GOT3 (cell line): ENCODE data around the gene NOP56.
"Not testable (repeated sequence)": the region's sequence is repeated elsewhere in the genome, so short reads cannot be mapped to it uniquely, and the experiment has no call there.

Experiments used
- DNase-seq: peaks from one replicate; lab custom pipeline; 2025; ENCODE audit warnings: mixed read lengths; lab: John Stamatoyannopoulos, UW

Gene NOP56

DNA sequence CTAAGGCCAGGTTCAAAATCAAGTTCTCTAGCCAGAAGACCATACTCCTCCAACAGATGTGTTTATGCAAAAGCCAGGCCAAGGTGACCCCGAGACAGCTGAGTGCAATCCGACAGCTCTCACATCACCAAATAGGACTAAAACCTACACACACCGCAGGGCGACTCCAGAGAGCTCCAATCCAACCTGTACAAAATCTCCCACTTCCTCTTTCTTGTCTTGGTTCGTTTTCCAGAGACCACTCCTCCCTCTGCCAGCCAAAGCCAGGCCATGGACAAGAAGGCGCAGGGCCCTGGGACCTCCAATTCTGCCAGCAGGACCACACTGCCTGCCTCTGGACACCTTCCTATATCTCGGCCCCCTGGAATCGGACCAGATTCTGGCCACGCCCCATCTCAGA lies 11.5 kb upstream of the NOP56 start:
- DNase-seq, result no peak

DNA sequence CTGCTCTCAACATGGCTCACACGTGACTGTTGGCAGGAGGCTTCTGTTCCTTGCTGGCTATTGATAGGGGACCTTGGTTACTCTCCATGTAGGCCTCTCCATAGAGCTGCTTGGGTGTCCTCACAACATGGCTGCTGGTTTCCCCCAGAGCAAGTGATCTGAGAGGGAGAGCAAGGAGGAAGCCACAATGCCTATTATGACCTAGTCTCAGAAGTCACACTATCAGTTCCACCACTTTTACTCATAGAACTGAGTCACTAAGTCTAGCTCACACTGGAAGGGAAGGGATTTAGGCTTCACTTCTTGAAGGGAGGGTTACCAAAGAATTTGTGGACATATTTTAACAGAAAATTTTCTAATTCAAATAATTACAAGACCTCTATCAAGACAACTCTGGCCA lies 8.7 kb upstream of the NOP56 start:
- DNase-seq, result no peak

DNA sequence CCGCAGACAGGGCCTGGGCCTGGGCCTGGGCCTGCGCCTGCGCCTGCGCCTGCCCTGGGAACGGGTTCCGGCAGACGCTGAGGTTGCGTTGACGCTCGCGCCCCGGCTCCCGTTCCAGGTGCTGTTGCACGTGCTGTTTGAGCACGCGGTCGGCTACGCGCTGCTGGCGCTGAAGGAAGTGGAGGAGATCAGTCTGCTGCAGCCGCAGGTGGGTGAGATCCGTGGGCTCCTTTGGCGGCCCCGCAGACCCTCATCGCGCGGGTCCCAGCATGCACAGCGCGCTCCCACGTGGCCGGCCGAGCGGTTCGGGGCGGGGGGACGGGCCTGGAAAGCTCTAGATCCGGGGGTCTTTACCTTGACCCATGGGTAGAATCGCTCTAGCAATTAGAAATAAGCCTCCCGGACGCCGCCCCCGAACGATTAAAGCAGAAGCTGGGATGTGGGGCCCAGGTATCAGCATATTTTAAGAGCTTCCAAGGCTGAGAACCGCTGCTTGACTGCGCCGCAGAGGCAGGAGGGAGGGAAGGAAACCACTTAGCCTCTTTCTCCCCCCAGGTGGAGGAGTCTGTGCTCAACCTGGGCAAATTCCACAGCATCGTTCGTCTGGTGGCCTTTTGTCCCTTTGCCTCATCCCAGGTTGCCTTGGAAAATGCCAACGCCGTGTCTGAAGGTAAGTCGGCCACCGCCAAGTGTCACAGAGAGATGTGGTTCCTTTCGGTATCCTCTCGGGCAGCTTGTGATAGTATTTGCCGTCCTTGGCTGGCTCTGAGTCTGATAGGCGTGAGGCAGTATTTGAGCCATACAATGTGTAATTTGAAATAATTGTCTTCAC lies 508 bp downstream of the NOP56 start:
- DNase-seq, result no peak

DNA sequence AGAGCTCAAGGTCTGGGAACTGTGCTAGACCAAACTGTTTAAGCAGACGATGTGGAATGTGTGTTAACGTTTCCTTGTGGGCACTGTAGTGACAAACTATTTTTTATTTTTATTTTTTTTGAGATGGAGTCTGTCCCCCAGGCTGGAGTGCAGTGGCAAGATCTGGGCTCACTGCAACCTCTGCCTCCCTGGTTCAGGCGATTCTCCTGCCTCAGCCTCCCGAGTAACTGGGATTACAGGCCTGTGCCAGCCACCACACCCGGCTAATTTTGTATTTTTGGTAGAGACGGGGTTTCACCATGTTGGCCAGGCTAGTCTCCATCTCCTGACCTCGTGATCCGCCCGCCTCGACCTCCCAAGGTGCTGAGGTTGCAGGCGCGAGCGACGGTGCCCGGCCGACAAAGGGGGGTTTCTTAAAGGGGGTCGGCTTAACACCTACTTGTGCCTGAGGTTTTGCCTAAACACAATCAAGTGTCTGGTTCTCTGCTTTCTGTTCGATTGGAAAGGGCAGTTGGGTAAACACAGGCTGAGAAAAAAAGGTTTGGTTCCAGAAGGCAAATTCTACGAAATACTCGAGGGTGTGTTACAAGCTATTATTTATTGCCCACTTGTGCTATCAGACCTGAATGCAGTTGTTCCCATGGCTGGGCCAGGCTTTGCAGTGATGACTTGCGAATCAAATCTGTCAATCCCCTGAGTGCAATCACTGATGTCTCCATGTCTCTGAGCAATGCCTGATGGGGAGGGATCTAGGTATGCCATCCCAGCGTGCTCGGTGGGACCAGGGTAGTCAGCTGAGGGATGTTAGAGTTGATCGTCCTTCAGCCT lies 1.3 kb downstream of the NOP56 start:
- no peak for DNase-seq

DNA sequence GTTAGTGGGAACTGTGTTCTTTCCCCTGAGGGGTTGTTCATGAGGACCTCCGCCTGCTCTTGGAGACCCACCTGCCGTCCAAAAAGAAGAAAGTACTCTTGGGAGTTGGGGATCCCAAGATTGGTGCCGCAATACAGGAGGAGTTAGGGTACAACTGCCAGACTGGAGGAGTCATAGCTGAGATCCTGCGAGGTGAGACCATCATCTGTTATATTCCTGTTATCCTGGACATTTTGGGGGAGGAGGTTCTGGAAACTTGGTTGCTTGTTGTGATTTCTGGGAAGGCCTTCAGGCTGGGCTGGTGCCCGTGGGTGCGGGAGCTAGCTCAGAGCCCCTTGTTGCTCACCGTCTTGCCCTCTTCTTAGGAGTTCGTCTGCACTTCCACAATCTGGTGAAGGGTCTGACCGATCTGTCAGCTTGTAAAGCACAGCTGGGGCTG lies 2.0 kb downstream of the NOP56 start:
- DNase-seq, result no peak

DNA sequence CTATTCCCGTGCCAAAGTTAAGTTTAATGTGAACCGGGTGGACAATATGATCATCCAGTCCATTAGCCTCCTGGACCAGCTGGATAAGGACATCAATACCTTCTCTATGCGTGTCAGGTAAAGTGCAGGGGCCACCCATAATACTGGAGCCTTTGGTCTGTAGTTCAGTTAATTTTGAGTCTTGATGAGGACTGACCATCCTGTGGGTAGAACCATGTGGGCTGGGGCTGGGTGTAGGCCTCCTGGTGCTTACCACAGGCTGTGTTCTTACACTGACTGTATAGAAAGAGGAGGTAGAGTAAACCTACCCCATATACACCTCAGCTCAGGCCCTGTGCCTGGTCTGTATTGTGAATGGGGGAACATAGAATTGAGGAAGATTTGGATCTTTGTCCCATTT lies 2.4 kb downstream of the NOP56 start:
- no peak for DNase-seq

DNA sequence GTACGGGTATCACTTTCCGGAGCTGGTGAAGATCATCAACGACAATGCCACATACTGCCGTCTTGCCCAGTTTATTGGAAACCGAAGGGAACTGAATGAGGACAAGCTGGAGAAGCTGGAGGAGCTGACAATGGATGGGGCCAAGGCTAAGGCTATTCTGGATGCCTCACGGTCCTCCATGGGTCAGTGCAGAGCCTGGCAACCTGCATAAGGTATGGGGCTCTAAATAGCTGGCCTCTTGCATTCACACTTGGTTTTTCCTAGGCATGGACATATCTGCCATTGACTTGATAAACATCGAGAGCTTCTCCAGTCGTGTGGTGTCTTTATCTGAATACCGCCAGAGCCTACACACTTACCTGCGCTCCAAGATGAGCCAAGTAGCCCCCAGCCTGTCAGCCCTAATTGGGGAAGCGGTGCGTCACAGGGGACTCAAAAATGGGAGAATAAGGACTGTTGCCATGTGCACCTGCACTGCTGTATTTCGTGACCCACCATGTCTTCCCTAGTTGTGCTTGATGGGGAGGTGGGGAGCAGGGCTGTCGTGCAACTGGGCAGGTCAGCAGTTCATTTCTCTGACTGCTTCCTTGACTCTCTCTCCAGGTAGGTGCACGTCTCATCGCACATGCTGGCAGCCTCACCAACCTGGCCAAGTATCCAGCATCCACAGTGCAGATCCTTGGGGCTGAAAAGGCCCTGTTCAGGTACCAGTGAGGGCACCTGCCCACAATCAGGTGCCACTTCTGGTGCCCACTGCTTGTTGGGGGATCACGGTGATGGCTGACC lies 3.1 kb downstream of the NOP56 start:
- no peak for DNase-seq

DNA sequence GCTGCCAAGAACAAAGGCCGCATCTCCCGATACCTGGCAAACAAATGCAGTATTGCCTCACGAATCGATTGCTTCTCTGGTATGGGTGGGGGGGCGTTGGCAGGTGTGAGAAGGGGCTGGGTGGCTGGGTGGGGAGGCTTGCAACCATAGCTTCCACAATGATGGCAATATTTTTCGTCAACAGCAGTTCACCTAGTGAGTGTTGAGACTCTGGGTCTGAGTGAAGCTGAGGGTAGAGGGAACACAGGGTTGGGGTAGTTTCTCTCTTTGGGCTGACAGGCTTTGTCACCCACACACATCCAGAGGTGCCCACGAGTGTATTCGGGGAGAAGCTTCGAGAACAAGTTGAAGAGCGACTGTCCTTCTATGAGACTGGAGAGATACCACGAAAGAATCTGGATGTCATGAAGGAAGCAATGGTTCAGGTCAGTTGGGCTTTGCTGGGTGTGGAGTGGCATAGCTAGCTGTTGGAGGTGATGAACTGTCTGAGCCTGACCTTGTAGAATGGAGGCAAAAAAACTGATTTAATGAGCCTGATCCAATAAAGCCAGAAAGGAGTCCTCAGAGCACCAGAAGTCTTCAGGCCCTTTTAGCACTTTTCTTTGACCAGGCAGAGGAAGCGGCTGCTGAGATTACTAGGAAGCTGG lies 4.2 kb downstream of the NOP56 start:
- DNase-seq, result no peak

DNA sequence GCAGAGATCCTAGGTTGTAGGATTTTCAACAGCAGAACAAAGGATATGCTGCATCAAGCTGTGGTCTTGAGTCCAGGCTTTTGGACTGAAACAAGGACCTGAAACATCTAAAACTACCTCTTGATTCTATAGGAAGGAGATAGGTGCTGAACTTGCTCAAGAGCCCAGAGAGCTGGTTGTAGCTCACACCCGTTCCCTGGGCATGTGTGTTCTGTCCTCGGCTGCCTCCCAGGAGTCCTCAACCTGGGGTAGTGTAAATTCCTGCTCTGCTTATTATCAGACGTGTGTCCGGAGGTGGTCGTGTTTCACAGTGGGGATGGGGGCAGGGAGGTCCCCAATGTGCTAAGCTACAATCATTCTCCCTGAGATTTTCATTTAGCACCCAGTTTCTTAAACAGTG lies 4.8 kb downstream of the NOP56 start:
- DNase-seq, result no peak

DNA sequence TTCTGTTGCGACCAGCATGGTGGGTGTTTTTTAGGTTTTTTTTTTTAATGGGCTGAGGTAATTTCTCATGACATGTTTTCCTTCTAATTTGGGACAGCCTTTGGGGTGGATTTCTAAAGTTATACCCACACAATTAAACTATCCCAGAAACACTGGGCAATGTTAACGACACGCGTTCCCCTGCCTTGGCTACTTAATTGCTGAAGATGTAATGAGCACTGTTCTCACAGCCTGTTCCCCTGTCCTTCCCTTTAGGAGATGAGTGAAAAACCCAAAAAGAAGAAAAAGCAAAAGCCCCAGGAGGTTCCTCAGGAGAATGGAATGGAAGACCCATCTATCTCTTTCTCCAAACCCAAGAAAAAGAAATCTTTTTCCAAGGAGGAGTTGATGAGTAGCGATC lies 5.2 kb downstream of the NOP56 start:
- DNase-seq, result no peak

DNA sequence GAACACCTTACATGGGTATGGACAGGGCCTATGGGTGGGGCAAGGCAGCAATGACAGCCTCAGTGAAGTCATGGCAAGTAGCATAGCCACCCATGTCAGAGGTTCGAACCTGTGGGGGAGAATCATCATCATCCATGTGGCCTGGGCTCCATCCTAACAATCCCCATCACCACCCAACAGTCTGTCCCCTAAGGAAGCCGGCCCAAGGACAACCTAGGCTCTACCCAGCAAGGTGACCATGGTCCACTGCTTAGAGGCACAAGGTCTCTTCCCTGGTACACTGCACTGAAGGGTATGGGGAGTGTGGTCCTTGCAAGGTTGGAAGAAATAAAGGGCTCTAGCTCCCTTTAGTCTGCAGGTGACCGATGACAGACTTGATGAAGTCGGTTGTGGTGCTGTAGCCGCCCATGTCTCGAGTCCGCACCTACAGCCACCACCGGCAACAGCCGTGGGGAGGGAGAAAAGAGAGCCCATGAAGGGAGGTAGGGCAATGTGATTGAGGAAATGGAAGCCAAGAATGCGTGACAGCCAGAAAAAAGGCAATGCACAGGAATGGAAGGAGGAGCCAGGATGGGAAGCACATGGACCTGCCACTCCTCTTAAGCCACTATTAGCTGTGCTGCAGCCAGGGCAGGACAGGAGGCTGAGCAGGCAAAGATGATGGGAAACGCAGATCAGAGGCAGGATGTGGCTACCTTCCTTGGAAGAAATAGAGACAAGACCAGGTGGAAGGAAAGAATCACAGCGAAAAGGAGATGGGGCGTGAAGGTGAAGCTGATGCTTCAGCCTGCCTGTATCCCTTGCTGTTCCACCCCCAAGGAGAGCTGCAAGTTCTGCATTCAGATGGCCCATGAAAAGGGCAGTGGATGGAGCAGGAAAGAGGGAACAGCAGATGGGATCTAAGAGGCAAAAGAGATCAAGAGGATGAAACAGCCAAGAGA lies 6.3 kb downstream of the NOP56 start:
- no peak for DNase-seq

DNA sequence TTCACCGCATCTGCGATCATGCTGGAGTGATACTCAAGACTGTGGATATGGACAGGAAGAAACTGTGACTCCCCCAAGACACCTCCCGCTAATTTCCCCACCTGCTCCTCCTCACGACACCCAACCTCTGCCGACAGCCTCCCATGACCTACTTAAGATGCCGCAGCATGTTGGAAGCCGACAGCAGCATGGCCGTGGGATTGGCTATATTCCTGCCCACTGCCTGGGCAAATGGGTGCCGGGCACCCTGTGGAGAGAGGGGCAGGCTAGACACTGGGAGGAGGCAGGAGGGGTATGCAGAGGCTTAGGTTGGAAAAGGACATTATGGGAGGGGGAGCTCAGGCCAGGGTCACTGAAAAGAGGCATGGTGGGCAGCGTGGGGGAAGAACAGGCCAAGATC lies 7.1 kb downstream of the NOP56 start:
- DNase-seq, result no peak

DNA sequence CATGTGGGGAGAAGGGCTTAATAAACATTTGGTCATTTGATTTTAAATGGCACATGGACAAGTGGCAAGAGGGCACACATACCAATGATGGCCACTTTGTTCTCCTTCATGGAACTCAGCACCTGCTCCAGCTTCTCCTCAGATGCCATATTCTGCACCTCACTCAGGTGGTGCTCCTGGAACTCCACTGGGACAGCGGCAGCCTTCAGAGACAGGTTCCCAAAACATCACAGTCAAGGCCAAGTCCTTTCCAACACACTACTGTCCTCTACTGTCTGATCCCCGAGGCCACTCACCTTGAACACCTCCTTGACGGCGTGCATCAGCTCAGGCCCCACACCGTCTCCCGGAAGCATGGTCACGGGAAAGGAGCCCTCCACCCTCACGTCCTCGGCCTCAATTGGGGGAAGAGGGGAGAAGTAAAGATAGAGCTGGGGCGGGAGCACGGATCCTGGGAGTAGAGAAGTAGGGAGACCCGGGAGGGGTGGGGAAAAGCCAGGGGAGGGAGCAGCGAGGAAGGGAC lies 11.0 kb downstream of the NOP56 start:
- no peak for DNase-seq

DNA sequence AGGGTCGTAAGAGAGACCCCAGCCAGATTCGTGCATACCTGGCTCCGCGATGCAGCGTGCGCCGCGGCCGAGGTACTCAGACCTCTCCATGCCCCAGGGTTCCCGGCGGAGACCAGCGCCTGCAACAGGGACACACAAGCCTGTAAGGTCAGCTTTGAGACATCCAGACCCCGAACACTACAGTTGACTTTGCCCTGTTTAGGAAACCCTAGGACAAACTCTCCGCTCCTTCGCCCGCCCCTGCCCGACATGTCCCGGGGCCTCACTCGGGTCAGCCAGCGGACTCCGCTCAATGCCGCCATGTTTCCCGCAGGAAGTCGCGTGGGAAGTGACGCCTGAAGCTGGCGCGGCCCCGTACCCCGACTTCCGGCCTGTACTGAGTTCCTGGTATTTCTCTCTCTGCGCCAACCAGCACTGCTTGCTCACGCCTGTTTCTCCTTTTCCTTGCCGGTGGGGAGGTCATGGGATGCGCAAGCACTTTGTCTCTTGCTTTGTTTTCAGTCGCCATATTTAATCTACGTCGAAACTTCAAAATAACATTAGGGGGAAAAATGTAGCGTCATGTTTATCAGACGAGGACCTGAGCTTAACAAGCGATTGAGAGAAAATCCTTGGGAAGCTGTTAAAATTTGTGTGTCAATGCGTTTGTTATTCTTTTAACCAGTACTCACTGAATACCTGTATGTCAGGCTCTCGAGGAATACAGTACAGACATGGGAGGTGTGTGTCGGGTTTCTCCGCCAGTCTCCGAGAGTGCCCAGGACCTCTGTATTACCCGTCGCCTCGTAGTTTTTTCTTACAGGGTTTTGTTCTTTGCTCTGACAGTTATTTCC lies 11.7 kb downstream of the NOP56 start, which contains the start of gene IDH3B:
TSS of gene IDH3B (minus strand) at position 330 of the 833 bp plus-strand sequence. CDS start at position 302, 28 bp downstream.
- DNase-seq, result peak; percentile 77

DNA sequence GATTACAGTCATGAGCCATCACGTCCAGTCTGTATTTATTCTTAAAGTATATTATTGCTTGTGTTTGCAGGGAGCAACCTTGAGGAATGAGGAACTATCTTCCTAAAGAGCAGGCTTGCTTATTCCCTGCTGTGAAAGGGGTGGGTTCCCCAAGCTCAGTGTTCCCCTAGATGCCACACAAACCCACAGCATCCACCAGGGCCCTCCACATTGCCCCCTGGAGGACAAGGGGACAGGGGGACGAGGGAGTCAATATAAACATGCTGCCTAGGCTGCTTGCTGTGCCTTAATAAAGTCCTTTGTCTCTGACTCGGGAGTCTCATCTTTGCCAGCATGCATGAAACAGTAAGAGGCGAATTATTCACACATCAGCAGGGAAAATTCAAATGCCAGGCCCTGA lies 19.5 kb downstream of the NOP56 start:
- DNase-seq, result no peak

DNA sequence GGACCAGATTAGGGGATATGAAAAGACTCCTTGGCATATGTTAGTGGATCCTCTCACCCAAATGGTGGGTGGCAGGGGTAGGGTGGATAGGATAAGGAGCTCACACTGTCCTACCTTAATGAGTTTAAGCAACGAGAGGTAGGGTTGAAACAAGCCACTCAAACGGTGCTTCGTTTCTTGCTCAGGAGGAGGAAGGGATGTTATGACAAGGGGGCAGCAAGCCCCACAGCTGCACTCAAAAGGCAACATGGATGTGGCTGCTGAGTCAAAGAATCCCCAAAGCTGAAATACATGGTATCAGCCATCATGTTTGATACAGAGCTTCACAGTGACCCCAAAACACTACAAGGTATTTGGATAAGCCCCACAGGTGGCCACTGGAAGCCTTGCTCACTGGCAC lies 20.0 kb downstream of the NOP56 start:
- DNase-seq, result no peak

DNA sequence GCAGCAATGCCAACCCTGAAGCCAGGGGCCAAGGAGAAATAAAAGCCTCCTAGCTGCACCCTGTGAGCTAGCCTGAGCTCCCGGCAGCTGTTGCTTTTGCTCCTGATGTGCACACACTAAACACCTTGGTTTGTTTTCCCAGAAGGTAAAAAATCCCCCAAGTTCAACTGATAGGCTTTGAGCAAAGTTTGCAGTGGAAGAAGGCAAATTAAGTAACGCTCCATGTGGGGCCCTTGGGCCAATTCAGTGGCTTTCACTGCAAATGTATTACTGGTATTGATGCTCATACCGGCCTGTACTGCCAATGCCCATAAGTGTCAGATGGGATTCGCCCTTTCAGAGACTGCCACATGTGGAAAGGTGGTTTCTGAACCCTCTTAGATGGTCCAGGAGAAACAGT lies 21.0 kb downstream of the NOP56 start:
- DNase-seq, result no peak

DNA sequence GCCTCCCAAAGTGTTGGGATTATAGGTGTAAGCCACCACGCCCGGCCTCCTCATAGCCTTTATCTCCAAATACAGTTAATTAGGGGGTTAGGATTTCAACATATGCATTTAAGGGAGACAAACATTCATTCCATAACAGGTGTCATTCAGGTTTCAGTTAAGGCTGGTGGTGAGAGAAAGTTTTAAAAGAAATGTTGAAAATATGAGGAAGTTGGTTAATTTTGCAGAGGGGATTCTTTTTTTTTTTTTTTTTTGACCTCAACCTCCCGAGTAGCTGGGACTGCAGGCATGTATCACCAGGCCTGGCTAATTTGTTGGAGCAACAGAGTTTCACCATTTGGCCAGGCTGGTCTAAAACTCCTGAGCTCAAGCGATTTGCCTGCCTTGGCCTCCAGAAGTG lies 27.6 kb downstream of the NOP56 start:
- no peak for DNase-seq

DNA sequence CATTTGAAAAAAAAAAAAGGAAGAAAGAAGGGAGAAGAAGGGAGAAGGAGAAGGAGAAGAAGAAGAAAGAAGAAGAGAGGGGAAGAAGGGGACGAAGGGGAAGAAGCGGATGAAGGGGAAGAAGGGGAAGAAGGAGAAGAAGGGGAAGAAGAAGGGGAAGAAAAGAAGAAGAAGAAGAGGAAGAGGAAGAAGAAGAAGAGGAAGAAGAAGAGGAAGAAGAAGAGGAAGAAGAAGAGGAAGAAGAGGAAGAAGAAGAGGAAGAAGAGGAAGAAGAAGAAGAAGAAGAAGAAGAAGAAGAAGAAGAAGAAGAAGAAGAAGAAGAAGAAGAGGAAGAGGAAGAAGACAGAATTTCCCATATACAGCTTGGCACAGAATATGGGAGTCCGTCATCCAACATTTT lies 29.6 kb downstream of the NOP56 start:
- DNase-seq, result not testable (repeated sequence)

DNA sequence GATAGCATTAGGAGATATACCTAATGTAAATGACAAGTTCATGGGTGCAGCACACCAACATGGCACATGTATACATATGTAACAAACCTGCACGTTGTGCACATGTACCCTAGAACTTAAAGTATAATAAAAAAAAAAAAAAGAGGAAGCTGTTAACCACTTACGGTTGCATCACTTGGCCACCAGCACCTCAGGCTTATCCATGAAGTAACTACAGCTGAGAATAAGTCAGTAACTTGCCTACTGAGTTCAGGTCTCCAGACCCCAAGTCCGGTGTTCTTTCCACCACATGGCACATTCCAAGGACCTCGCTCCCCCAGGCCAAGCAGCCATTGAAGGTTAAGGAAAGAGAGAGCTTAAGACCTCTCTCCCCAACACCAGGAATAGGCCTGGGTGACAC lies 32.4 kb downstream of the NOP56 start:
- DNase-seq, result not testable (repeated sequence)
